KMS-11 (cell line): ENCODE results near the gene RAB24.

Experiments
- H2AFZ ChIP-seq: fragments of 200-600 bp; sonication (generic); 2 replicates; pipeline ENCODE4 v1.6.1; 2016; ENCODE audit warnings: antibody characterized with exemption, mixed run types, low read depth
- H3K27ac ChIP-seq: fragments of 200-600 bp; sonication (generic); 2 replicates; pipeline ENCODE4 v1.6.1; 2016; ENCODE audit warnings: mild to moderate bottlenecking, mixed run types
- H3K27me3 ChIP-seq: fragments of 200-600 bp; sonication (generic); 2 replicates; pipeline ENCODE4 v1.6.1; 2017; ENCODE audit warnings: mild to moderate bottlenecking, low read depth, mixed run types, moderate library complexity; ENCODE audit not compliant: insufficient read depth
- H3K36me3 ChIP-seq: fragments of 200-600 bp; sonication (generic); 2 replicates; pipeline ENCODE4 v1.6.1; 2017; ENCODE audit warnings: mild to moderate bottlenecking, mixed run types; ENCODE audit not compliant: insufficient read depth
- H3K4me1 ChIP-seq: fragments of 200-600 bp; sonication (generic); 2 replicates; pipeline ENCODE4 v1.6.1; 2016; ENCODE audit warnings: mild to moderate bottlenecking, low read depth, mixed run types; ENCODE audit not compliant: poor library complexity, severe bottlenecking
- H3K4me2 ChIP-seq: fragments of 200-600 bp; sonication (generic); 2 replicates; pipeline ENCODE4 v1.7.0; 2016; ENCODE audit warnings: mild to moderate bottlenecking, mixed run types
- H3K4me3 ChIP-seq: fragments of 200-600 bp; sonication (generic); IDR thresholded peaks from 2 replicates; pipeline ENCODE4 v1.6.1; 2017; ENCODE audit warnings: low read depth, low read length, mixed read lengths; ENCODE audit not compliant: insufficient read depth
- H3K79me2 ChIP-seq: fragments of 200-600 bp; sonication (generic); 2 replicates; pipeline ENCODE4 v1.6.1; 2016; ENCODE audit warnings: low read depth, mixed run types; ENCODE audit not compliant: insufficient read depth
- H3K9ac ChIP-seq: fragments of 200-600 bp; sonication (generic); 2 replicates; pipeline ENCODE4 v1.6.1; 2016; ENCODE audit warnings: mild to moderate bottlenecking, mixed run types
- H4K20me1 ChIP-seq: fragments of 200-600 bp; sonication (generic); 2 replicates; pipeline ENCODE4 v1.6.1; 2016; ENCODE audit warnings: mild to moderate bottlenecking, mixed run types; ENCODE audit not compliant: insufficient read depth
- TF ChIP-seq, protein P1 (sequence below): fragments of 200-600 bp; sonication (generic); conservative IDR thresholded peaks from 2 replicates; pipeline ENCODE4 v1.6.1; 2017; ENCODE audit warnings: low read depth, mild to moderate bottlenecking, antibody characterized with exemption, low read length, moderate library complexity, mixed read lengths

RAB24 gene

DNA sequence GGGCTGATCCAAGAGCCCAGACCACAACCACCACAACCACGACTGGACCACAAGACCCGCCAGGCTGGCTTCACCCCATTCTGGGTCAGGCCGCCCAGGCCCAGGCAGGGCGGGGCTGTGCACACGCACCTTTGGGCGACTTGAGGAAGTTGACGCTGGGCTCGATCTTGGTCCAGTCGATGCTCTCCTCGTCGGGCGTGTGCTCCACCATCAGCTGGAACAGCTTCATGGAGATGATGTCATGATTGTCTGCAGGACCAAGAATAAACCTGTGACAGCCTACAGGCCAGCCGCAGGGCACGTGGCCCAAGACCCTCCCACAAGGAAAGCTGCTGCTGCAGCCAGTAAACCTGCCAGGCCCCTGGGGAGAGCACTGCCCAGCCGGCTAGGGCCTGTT lies 30.6 kb upstream of the RAB24 start:
- H3K27me3 ChIP-seq = no peaks in the 10 kb centered on the region
- H4K20me1 ChIP-seq = no peaks in the 10 kb centered on the region
- H3K27ac ChIP-seq = no peak overlapping the region
- H3K4me2 ChIP-seq = no peak overlapping the region
- TF ChIP-seq, protein P1, sequence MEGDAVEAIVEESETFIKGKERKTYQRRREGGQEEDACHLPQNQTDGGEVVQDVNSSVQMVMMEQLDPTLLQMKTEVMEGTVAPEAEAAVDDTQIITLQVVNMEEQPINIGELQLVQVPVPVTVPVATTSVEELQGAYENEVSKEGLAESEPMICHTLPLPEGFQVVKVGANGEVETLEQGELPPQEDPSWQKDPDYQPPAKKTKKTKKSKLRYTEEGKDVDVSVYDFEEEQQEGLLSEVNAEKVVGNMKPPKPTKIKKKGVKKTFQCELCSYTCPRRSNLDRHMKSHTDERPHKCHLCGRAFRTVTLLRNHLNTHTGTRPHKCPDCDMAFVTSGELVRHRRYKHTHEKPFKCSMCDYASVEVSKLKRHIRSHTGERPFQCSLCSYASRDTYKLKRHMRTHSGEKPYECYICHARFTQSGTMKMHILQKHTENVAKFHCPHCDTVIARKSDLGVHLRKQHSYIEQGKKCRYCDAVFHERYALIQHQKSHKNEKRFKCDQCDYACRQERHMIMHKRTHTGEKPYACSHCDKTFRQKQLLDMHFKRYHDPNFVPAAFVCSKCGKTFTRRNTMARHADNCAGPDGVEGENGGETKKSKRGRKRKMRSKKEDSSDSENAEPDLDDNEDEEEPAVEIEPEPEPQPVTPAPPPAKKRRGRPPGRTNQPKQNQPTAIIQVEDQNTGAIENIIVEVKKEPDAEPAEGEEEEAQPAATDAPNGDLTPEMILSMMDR = no peak
- H2AFZ ChIP-seq = no peak overlapping the region
- no peaks in the 10 kb centered on the region for H3K4me1 ChIP-seq
- H3K9ac ChIP-seq = no peak overlapping the region
- H3K4me3 ChIP-seq = no peak overlapping the region
- no peaks in the 10 kb centered on the region for H3K79me2 ChIP-seq
- H3K36me3 ChIP-seq = no peaks in the 10 kb centered on the region

DNA sequence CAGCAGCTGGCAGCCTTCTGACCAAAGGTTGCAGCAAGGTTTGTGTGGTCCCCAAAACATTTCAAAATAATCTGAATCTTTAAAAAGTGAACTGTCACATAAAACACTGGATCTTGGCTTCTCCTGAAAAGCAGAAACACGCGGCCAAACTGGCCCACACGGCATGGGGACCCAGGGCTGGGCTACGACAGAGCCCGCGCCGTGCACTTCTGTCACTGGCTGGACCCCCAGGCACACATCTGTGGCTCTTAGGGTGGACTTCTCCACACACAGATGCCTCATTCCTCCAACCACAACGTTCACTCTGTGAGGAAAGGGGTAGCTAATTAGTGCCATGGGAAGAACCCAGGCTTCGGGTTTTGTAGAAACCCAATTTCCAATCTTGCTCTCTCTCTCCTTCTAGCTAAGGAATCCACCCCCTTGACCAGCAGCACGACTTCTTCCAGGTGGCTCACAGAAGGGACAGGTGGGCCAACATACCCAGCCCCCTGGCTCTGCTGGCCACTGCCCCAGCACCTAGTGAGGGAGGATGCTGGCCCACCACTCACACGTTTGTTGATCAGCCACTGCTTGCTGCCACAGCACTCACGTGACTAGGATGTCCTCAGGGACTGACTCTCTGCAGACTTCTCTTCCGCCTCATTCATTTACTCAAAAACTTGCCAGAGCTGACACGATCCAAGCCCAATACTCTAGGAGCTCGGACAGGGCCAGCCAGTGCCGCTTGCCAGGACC lies 30.1 kb upstream of the RAB24 start:
- no peak overlapping the region for H3K4me3 ChIP-seq
- no peaks in the 10 kb centered on the region for H3K36me3 ChIP-seq
- no peak overlapping the region for H2AFZ ChIP-seq
- H4K20me1 ChIP-seq = no peaks in the 10 kb centered on the region
- TF ChIP-seq, protein P1 = no peak
- H3K27me3 ChIP-seq = no peaks in the 10 kb centered on the region
- H3K79me2 ChIP-seq = no peaks in the 10 kb centered on the region
- H3K27ac ChIP-seq = no peak overlapping the region
- no peaks in the 10 kb centered on the region for H3K4me1 ChIP-seq
- H3K4me2 ChIP-seq = no peak overlapping the region
- H3K9ac ChIP-seq = no peak overlapping the region

- no peak overlapping the region for H3K27ac ChIP-seq
- no peaks in the 10 kb centered on the region for H3K4me1 ChIP-seq
- no peak overlapping the region for H3K4me3 ChIP-seq
- H3K79me2 ChIP-seq = no peaks in the 10 kb centered on the region
- H3K9ac ChIP-seq = no peak overlapping the region
- no peaks in the 10 kb centered on the region for H3K27me3 ChIP-seq
- no peaks in the 10 kb centered on the region for H3K36me3 ChIP-seq
- H4K20me1 ChIP-seq = no peaks in the 10 kb centered on the region
- no peak overlapping the region for H3K4me2 ChIP-seq
- TF ChIP-seq, protein P1 = no peak
- H2AFZ ChIP-seq = no peak overlapping the region
These were observed 29.4 kb upstream of the RAB24 start for GRCh38 chr5:177332896-177333260.

- H3K9ac ChIP-seq = no peak overlapping the region
- H3K27me3 ChIP-seq = no peaks in the 10 kb centered on the region
- TF ChIP-seq, protein P1 = no peak
- H3K4me3 ChIP-seq = no peak overlapping the region
- no peak overlapping the region for H2AFZ ChIP-seq
- H3K4me1 ChIP-seq = no peaks in the 10 kb centered on the region
- no peaks in the 10 kb centered on the region for H3K79me2 ChIP-seq
- no peaks in the 10 kb centered on the region for H3K36me3 ChIP-seq
- no peak overlapping the region for H3K27ac ChIP-seq
- H4K20me1 ChIP-seq = no peaks in the 10 kb centered on the region
- H3K4me2 ChIP-seq = no peak overlapping the region
These were observed 28.7 kb upstream of the RAB24 start for GRCh38 chr5:177332031-177332895.
